RWPE1 (cell line): Measurements from ENCODE around the gene RPL18A.
"Not testable (repeated sequence)": the region's sequence is repeated elsewhere in the genome, so short reads cannot be mapped to it uniquely, and the experiment has no call there.

Experiments
- CTCF ChIA-PET: fragments of 350-600 bp; sonication (Branson Sonifier 250); formaldehyde crosslinking; extraction: SDS; loops from one replicate; lab custom pipeline; 2021; lab: Yijun Ruan, JAX
- POLR2A ChIA-PET: fragments of 400-600 bp; formaldehyde crosslinking; extraction: SDS; loops from one replicate; lab custom pipeline; 2020; ENCODE audit warnings: antibody characterized with exemption; ENCODE audit not compliant: low non-redundant PET; lab: Yijun Ruan, JAX
- DNase-seq: peaks from one replicate; pipeline ENCODE4 v3.0.0; 2012; ENCODE audit warnings: low spot score
- H3K27ac ChIP-seq: fragments of 450-650 bp; 2 replicates; pipeline ENCODE4 v1.5.1; 2017
- TF ChIP-seq, protein P1 (sequence below): fragments of 450-650 bp; conservative IDR thresholded peaks from 2 replicates; pipeline ENCODE4 v1.5.1; 2017; ENCODE audit warnings: low read depth, mild to moderate bottlenecking

Gene RPL18A

DNA sequence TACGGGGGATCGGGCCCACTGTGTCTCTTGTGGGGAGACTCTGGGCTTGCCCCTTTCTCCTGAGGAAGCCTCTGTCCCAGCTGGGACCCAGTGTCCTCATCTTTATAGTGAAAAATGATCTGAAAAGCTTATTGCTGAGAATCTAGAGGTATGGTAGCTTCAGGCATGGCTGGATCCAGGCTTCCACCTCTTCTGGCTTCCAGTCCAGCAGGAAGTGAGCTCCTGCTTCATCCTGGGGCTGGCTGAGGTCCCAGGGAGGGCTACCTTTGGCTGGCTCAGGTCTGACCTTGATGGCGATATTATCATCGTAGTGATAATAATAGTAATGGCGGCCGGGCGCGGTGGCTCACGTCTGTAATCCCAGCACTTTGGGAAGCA lies 15.0 kb downstream of the RPL18A start:
- no peak overlapping the region for H3K27ac ChIP-seq
- no peak for DNase-seq
- TF ChIP-seq, protein P1, sequence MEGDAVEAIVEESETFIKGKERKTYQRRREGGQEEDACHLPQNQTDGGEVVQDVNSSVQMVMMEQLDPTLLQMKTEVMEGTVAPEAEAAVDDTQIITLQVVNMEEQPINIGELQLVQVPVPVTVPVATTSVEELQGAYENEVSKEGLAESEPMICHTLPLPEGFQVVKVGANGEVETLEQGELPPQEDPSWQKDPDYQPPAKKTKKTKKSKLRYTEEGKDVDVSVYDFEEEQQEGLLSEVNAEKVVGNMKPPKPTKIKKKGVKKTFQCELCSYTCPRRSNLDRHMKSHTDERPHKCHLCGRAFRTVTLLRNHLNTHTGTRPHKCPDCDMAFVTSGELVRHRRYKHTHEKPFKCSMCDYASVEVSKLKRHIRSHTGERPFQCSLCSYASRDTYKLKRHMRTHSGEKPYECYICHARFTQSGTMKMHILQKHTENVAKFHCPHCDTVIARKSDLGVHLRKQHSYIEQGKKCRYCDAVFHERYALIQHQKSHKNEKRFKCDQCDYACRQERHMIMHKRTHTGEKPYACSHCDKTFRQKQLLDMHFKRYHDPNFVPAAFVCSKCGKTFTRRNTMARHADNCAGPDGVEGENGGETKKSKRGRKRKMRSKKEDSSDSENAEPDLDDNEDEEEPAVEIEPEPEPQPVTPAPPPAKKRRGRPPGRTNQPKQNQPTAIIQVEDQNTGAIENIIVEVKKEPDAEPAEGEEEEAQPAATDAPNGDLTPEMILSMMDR: no peak
- CTCF ChIA-PET: no interaction called here
- POLR2A ChIA-PET: interaction anchor here (0.6 kb wide), 1 partner anchor 59 kb away, joined by 4 read pairs; no protein-coding TSS in a partner anchor

DNA sequence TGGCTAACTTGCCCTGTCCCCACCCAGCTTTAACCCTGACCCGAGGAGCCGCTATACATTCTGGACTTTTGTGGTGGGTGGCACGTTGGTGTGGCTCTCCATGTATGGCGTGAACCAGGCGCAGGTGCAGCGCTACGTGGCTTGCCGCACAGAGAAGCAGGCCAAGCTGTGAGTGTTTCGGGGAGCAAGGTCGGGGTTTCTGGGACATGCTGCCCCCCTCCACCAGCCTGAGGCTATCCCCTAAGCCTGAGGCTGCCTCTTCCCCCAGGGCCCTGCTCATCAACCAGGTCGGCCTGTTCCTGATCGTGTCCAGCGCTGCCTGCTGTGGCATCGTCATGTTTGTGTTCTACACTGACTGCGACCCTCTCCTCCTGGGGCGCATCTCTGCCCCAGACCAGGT lies 18.0 kb downstream of the RPL18A start:
- TF ChIP-seq, protein P1: no peak
- no peak for DNase-seq
- CTCF ChIA-PET: no interaction called here
- no peak overlapping the region for H3K27ac ChIP-seq
- POLR2A ChIA-PET: no interaction called here

DNA sequence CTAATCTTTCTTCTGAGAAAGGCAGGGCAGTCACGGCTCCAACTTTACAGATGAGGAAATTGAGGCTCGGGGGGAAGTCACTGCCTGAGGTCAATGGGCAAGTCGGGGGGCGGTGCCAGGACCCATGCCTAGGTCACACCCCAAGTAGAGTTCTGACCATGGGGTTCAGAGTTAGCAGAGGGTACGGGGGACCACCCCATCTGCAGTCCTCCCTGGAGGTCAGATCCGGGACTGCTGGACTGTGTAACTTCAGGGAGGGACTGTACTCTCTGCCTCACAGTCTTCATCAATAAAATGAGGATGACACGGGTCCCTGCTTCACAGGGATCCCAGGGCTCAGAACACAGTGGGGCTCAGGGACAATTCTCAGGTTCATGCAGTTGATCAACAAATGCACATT lies 19.8 kb downstream of the RPL18A start:
- TF ChIP-seq, protein P1: no peak
- DNase-seq: no peak
- ChIA-PET CTCF (interaction anchor here (0.6 kb wide), 1 partner anchor 53 kb away, joined by 4 read pairs; the partner anchor contains the start of gene CCDC124), POLR2A (interaction anchor here (0.7 kb wide), 1 partner anchor 15 kb away, joined by 4 read pairs; no protein-coding TSS in a partner anchor)
- no peak overlapping the region for H3K27ac ChIP-seq

DNA sequence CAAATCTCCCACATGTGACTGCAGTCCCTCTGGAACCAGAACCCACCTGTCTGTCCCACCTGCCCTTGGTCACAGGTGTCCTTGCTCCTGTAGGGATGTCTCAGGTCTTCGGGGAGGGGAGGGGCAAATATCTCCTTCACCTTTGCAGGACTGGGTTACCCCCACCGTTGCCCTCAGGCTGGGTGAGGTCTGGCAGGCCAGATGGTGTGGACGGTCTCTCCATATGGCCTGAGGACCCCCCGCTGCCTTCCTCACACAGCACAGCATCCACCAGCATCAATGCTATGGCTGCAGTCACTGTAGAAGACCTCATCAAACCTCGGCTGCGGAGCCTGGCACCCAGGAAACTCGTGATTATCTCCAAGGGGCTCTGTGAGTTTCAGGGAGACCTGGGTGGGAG lies 22.0 kb downstream of the RPL18A start:
- POLR2A ChIA-PET: no interaction called here
- CTCF ChIA-PET: no interaction called here

DNA sequence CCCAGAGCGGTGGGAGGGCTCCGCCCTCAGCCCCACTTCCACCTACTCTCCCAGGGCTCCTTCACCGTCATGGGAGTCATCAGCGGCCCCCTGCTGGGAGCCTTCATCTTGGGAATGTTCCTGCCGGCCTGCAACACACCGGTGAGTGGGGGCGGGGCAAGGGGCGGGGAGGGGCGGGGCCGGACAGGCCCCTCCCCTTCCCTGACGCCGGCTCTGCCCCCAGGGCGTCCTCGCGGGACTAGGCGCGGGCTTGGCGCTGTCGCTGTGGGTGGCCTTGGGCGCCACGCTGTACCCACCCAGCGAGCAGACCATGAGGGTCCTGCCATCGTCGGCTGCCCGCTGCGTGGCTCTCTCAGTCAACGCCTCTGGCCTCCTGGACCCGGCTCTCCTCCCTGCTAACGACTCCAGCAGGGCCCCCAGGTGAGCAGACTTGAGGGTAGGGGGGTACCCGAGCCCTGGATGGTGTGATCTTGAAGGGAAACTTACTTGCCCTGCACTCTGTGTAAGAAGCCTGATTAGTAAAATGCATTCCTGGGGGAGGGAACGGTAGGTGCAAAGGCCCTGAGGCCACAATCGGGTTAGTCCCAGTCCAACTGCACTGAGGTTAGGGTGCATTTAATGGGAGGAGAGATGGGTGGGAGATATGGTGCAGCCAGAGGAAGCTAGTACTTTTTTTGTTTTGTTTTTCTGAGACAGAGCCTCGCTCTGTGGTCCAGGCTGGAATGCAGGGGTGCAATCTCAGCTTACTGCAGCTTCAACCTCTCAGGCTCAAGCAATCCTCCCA lies 24.1 kb downstream of the RPL18A start:
- no peak for DNase-seq
- POLR2A ChIA-PET: interaction anchor here (0.5 kb wide), 1 partner anchor 11 kb away, joined by 3 read pairs; no protein-coding TSS in a partner anchor
- CTCF ChIA-PET: interaction anchor here (0.7 to 0.9 kb wide), 2 partner anchors 14 to 205 kb away, joined by 3 to 7 read pairs; no protein-coding TSS in a partner anchor
- TF ChIP-seq, protein P1: no peak
- no peak overlapping the region for H3K27ac ChIP-seq

More for the DNA sequence above, 22.0 kb downstream of the RPL18A start:
- no peak for DNase-seq
- TF ChIP-seq, protein P1: no peak
- H3K27ac ChIP-seq: no peak overlapping the region

DNA sequence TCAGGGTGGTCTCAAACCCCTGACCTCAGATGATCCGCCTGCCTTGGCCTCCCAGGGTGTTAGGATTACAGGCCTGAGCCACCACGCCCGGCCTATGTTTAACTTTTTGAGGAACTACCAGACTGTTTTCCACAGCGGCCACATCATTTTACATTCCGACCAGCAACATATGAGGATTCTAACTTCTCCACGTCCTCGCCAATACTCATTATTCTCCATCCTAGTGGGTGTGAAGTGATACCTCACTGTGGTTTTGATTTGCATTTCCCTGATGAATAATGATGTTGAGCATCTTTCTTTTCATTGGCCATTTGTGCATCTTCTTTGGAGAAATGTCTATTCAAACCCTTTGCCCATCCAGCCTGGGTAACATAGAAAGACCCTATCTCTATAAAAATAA lies 26.8 kb downstream of the RPL18A start:
- CTCF ChIA-PET: no interaction called here
- DNase-seq: no peak
- POLR2A ChIA-PET: interaction anchor here (0.6 kb wide), 1 partner anchor 13 kb away, joined by 3 read pairs; no protein-coding TSS in a partner anchor
- TF ChIP-seq, protein P1: no peak
- no peak overlapping the region for H3K27ac ChIP-seq

DNA sequence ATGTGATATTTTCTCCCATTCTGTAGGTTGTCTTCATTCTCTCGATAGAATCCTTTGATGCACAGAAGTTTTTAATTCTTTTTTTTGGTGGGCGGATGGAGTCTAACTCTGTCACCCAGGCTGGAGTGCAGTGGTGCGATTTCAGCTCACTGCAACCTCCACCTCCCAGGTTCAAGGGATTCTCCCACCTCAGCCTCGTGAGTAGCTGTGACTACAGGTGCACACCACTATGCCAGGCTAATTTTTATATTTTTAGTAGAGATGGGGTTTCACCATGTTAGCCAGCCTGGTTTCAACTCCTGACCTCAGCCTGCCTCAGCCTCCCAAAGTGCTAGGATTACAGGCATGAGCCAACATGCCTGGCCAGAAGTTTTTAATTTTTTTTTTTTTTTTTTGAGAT lies 27.5 kb downstream of the RPL18A start:
- DNase-seq, CTCF ChIA-PET, POLR2A ChIA-PET, H3K27ac ChIP-seq: not testable (repeated sequence)
